GM12801 (cell line): Measurements from ENCODE around the gene ZNF221.

Experiments
- TF ChIP-seq, protein P1 (sequence below): IDR thresholded peaks from one replicate; pipeline ENCODE4 v1.5.1; 2011; ENCODE audit warnings: control low read depth; ENCODE audit not compliant: insufficient read length; ENCODE audit errors: extremely low read depth

Gene ZNF221

DNA sequence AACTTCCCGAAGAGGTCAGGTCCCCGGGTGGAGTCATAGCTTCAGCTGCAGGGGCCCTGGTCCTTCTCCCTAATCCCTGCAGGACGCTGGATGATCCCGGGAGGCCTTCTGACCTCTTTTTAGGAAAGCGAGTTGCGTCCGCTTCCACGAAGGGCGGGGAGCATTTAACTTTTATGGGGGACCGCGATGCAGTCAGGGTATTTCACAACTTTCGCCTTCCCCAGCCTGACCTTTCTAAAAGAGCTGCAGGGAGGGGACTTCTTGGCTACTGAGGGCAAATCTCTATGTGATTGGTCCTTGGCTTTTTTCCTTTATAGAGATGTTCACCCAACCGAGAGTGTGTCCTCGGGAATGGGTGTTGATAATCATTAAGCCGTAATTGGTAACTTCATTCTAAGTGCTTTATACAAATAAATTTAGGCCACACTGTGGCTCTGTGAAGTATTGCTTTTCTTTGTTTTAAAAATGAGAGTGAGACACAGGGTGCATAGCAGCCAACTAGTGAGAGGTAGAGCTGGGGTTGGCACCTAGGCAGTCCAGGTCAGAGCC is 52.5 kb downstream of the ZNF221 start:
- TF ChIP-seq, protein P1, sequence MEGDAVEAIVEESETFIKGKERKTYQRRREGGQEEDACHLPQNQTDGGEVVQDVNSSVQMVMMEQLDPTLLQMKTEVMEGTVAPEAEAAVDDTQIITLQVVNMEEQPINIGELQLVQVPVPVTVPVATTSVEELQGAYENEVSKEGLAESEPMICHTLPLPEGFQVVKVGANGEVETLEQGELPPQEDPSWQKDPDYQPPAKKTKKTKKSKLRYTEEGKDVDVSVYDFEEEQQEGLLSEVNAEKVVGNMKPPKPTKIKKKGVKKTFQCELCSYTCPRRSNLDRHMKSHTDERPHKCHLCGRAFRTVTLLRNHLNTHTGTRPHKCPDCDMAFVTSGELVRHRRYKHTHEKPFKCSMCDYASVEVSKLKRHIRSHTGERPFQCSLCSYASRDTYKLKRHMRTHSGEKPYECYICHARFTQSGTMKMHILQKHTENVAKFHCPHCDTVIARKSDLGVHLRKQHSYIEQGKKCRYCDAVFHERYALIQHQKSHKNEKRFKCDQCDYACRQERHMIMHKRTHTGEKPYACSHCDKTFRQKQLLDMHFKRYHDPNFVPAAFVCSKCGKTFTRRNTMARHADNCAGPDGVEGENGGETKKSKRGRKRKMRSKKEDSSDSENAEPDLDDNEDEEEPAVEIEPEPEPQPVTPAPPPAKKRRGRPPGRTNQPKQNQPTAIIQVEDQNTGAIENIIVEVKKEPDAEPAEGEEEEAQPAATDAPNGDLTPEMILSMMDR = no peak

DNA sequence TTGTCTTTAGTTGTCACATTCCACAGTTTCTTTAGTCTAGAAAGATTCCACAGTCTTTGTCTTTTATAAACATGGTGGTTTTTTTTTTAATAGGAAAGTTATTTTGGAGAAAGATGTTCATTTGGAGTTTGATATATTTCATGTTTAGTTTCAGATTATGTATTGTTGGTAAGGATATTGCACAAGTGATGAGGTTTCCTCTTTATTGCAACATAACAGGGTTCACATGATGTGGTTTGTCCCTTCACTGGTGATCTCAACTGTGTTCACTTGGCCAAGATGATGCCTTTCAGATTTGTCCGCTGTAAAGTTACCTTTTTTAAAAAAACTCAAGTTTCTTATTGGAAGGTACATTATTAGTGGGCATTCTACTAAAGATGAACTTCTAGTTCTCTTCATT is 54.9 kb downstream of the ZNF221 start:
- TF ChIP-seq, protein P1 = no peak

DNA sequence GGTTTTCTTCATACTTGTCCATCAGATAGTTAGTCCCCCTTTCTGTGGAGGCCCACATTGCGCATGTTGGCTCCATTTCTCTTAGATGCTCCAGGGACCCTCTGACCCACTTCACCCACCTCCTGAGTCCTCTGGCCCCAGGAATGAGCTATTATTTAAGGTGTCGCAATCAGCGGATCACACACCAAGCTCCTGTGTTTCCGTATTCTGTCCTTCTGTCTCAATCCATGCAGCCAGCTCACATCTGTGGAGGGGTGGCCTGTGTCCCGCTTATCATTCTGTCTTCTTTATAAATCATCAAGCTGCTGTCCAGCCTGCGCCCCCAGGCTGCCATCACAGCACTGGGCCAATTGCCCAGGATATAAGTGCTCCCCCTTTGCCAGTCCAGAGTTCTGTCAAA is 56.4 kb downstream of the ZNF221 start:
- TF ChIP-seq, protein P1 = no peak

DNA sequence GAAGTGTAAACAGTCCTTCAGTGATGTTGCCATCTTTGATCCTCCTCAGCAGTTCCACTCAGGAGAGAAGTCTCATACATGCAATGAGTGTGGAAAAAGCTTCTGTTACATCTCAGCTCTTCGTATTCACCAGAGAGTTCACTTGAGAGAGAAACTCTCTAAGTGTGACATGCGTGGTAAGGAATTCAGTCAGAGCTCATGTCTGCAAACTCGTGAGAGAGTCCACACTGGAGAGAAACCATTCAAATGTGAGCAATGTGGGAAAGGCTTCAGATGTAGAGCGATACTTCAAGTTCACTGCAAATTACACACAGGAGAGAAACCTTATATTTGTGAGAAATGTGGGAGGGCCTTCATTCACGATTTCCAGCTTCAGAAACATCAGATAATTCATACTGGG is 59.4 kb downstream of the ZNF221 start:
- TF ChIP-seq, protein P1 = no peak
